K562 (cell line): ENCODE results near the gene MPDU1. TPM values are rescaled to one million over a fixed set of nuclear protein-coding genes. Genes with fewer than 3 reads are reported as not detected.

ENCODE experiments used
- ATAC-seq: fragments of 200-7000 bp; cut with Tn5 transposase; 3 replicates; pipeline ENCODE4 v1.9.1; 2020; ENCODE audit warnings: moderate library complexity
- BruUV-seq: library from RNA; stranded (reverse); fragments of 400-500 nt; replicated peaks from 2 replicates; lab custom pipeline; 2021; lab: Mats Ljungman, UMichigan
- CTCF ChIA-PET: fragments of 300-600 bp; formaldehyde crosslinking; extraction: SDS; loops from one replicate; lab custom pipeline; 2021; ENCODE audit warnings: low intra/inter-chr PET ratio; lab: Yijun Ruan, JAX
- POLR2A ChIA-PET: fragments of 300-600, 350-650 bp; sonication (Branson Sonifier 250); formaldehyde crosslinking; extraction: SDS; loops from one replicate; lab custom pipeline; 2021; ENCODE audit warnings: antibody characterized with exemption, inconsistent platforms; lab: Yijun Ruan, JAX
- DNase-seq, 4 experiments: peaks; one replicate each; pipeline versions ENCODE4 v3.0.0 to v3.0.0-alpha.2; 2011 to 2018; ENCODE audit warnings: low spot score in 3 of 4, mixed read lengths in 3 of 4; ENCODE audit errors: extremely low read depth in 1 of 4
- FAIRE-seq: peaks from 2 replicates; lab custom pipeline; 2011; peaks lifted over from hg19 to GRCh38; lab: Jason Lieb, UNC
- H2AFZ ChIP-seq: 2 replicates; pipeline ENCODE4 v1.6.0; 2011; ENCODE audit warnings: low read depth, low read length, control low read depth, inconsistent platforms
- H3K27ac ChIP-seq: fragments of 200-600 bp; 3 replicates; pipeline ENCODE4 v1.8.0; 2011; ENCODE audit warnings: low read depth, mild to moderate bottlenecking, control low read depth, inconsistent platforms, low read length, moderate library complexity, mixed read lengths; ENCODE audit errors: extremely low read depth
- H3K27me3 ChIP-seq, 2 experiments: fragments of 300-600 bp in 1 of 2; 2 replicates in 1 of 2; 3 replicates in 1 of 2; pipeline versions ENCODE4 v1.6.0 to v1.8.0; 2011; ENCODE audit warnings: inconsistent platforms in 2 of 2, low read length in 2 of 2, mild to moderate bottlenecking in 1 of 2, mixed read lengths in 1 of 2, moderate library complexity in 1 of 2; ENCODE audit not compliant: control insufficient read depth in 2 of 2, insufficient read depth in 2 of 2
- H3K36me3 ChIP-seq: fragments of 300-600 bp; 3 replicates; pipeline ENCODE4 v1.8.0; 2011; ENCODE audit warnings: mild to moderate bottlenecking, low read length, inconsistent platforms; ENCODE audit not compliant: control insufficient read depth, insufficient read depth
- H3K4me1 ChIP-seq, 2 experiments: fragments of 200-600 bp in 1 of 2; replicated peaks in 1 of 2; 2 replicates in 1 of 2; 3 replicates in 1 of 2; pipeline versions ENCODE4 v1.5.1 to v1.8.0; 2011; ENCODE audit warnings: inconsistent platforms in 2 of 2, low read length in 2 of 2, mild to moderate bottlenecking in 1 of 2, mixed read lengths in 1 of 2, moderate library complexity in 1 of 2; ENCODE audit not compliant: control insufficient read depth in 2 of 2, insufficient read depth in 2 of 2
- H3K4me2 ChIP-seq: 2 replicates; pipeline ENCODE4 v1.6.1; 2011; ENCODE audit warnings: low read length, control low read depth, inconsistent platforms, mixed read lengths; ENCODE audit not compliant: insufficient read depth
- H3K4me3 ChIP-seq: fragments of 200-600 bp; sonication (generic), shearing (Covaris generic); 2 replicates; pipeline ENCODE4 v1.5.1; 2016; ENCODE audit warnings: control low read depth, inconsistent platforms
- H3K79me2 ChIP-seq: fragments of 200-600 bp; 3 replicates; pipeline ENCODE4 v1.8.0; 2011; ENCODE audit warnings: low read length, inconsistent platforms; ENCODE audit not compliant: control insufficient read depth, insufficient read depth
- H3K9ac ChIP-seq, 2 experiments: 2 replicates each; pipeline versions ENCODE4 v1.6.0 to v1.6.1; 2011; ENCODE audit warnings: low read depth in 2 of 2, low read length in 2 of 2, control low read depth in 1 of 2, inconsistent platforms in 1 of 2, mild to moderate bottlenecking in 1 of 2, mixed read lengths in 1 of 2; ENCODE audit not compliant: insufficient read depth in 1 of 2
- H3K9me1 ChIP-seq: one replicate; pipeline ENCODE4 v1.6.0; 2011; ENCODE audit warnings: inconsistent platforms, mild to moderate bottlenecking, low read length, moderate library complexity; ENCODE audit not compliant: control insufficient read depth, insufficient read depth
- H3K9me3 ChIP-seq: replicated peaks from 2 replicates; pipeline ENCODE4 v1.5.1; 2011; ENCODE audit warnings: low read depth, low read length, inconsistent platforms; ENCODE audit not compliant: control insufficient read depth, insufficient read depth
- H4K20me1 ChIP-seq: replicated peaks from 2 replicates; pipeline ENCODE4 v1.6.1; 2011; ENCODE audit warnings: low read length, inconsistent platforms, mixed read lengths; ENCODE audit not compliant: control insufficient read depth, insufficient read depth
- EGR1 ChIP-seq: fragments of 450-650 bp; conservative IDR thresholded peaks from 2 replicates; pipeline ENCODE4 v1.6.1; 2017; ENCODE audit warnings: mild to moderate bottlenecking
- KDM5B ChIP-seq: fragments of 200-600 bp; sonication (generic); IDR thresholded peaks from 2 replicates; pipeline ENCODE4 v1.6.1; 2012; ENCODE audit warnings: low read depth, mild to moderate bottlenecking, moderate library complexity, low read length, control low read depth, inconsistent platforms; ENCODE audit not compliant: insufficient replicate concordance
- POLR2A ChIP-seq: fragments of 450-650 bp; conservative IDR thresholded peaks from 2 replicates; pipeline ENCODE4 v1.6.1; 2016
- POLR2AphosphoS5 ChIP-seq: IDR thresholded peaks from 2 replicates; pipeline ENCODE4 v1.6.1; 2011; ENCODE audit warnings: mild to moderate bottlenecking, low read depth, low read length, moderate library complexity; ENCODE audit not compliant: control insufficient read depth, insufficient read depth
- POLR2B ChIP-seq: fragments of 450-650 bp; IDR thresholded peaks from 2 replicates; pipeline ENCODE4 v1.6.1; 2018; ENCODE audit warnings: low read depth; ENCODE audit not compliant: partially characterized antibody
- POLR2G ChIP-seq: fragments of 200-400 bp; formaldehyde crosslinking; IDR thresholded peaks from 2 replicates; pipeline ENCODE4 v1.6.1; 2017; ENCODE audit warnings: low read depth, mild to moderate bottlenecking, antibody characterized with exemption, low read length, moderate library complexity
- RBFOX2 ChIP-seq: fragments of 200-400 bp; formaldehyde crosslinking; IDR thresholded peaks from 2 replicates; pipeline ENCODE4 v1.6.1; 2017; ENCODE audit warnings: low read depth, mild to moderate bottlenecking, low read length, moderate library complexity
- SIN3A ChIP-seq, 2 experiments: fragments of 150-350 bp in 1 of 2; IDR thresholded peaks; 2 replicates each; pipeline ENCODE4 v1.6.1; 2011 to 2016; ENCODE audit warnings: borderline replicate concordance in 2 of 2, low read depth in 2 of 2, low read length in 2 of 2, mild to moderate bottlenecking in 2 of 2, moderate library complexity in 2 of 2; ENCODE audit not compliant: control insufficient read depth in 1 of 2
- SUPT5H ChIP-seq: fragments of 450-650 bp; IDR thresholded peaks from 2 replicates; pipeline ENCODE4 v1.6.1; 2016
- TARDBP ChIP-seq: fragments of 450-650 bp; IDR thresholded peaks from 2 replicates; pipeline ENCODE4 v1.6.1; 2016
- ZNF140 ChIP-seq: fragments of 250-450 bp; sonication (Bioruptor Pico); IDR thresholded peaks from 2 replicates; pipeline ENCODE4 v1.8.0; 2021; ENCODE audit warnings: moderate library complexity, mild to moderate bottlenecking, inconsistent platforms
- WGBS: fragments of 100-300 bp; shearing (Covaris generic); methylation state at CpG from one replicate; pipeline ENCODE4 v1.1.6; 2016; ENCODE audit warnings: low coverage, mixed read lengths; ENCODE audit not compliant: insufficient coverage; ENCODE audit errors: missing lambda C conversion rate; 5-methylcytosine and 5-hydroxymethylcytosine counted together
- in situ Hi-C: fragments of 300-500 bp; cut with MboI; formaldehyde crosslinking; loops from 4 replicates; pipeline ENCODE4 v1.15.0; 2018; ENCODE audit warnings: inconsistent platforms, mixed read lengths
- intact Hi-C: fragments of 100-400 bp; cut with micrococcal nuclease; formaldehyde crosslinking; loops from 2 replicates; pipeline ENCODE4 v1.14.2; 2022
- polyA plus RNA-seq, 8 experiments: library from polyadenylated mRNA; depleted of rRNA in 4 of 8; stranded (reverse) in 5 of 8; unstranded in 3 of 8; fragments of >200 nt; fragmentation: Nextera tagmentation in 2 of 8; fragmentation: Illumina TruSeq in 1 of 8; extraction: Ambion mirVana in 2 of 8; extraction: Trizol in 1 of 8; gene quantifications; 2 replicates each; pipeline versions ENCODE4 v1.2.1 to v1.2.3, GENCODE V29; 2011 to 2014; ENCODE audit warnings: inconsistent platforms in 1 of 8, missing spikeins in 1 of 8
- total RNA-seq, 7 experiments: library from RNA; depleted of rRNA in 6 of 7; stranded (reverse); fragments of >200 nt in 6 of 7; fragmentation: Illumina TruSeq in 2 of 7; extraction: Trizol in 2 of 7; gene quantifications; 2 replicates each; pipeline versions ENCODE4 v1.2.1 to v1.2.3, GENCODE V29; 2011 to 2021; ENCODE audit warnings: low replicate concordance in 1 of 7

Gene MPDU1
- total and polyA plus RNA-seq, 9 of the 15 experiments (the other 6 are each of a cell fraction or from before 2014, with no cell fraction given), result 4.9 to 179 (median 77.1) TPM

DNA sequence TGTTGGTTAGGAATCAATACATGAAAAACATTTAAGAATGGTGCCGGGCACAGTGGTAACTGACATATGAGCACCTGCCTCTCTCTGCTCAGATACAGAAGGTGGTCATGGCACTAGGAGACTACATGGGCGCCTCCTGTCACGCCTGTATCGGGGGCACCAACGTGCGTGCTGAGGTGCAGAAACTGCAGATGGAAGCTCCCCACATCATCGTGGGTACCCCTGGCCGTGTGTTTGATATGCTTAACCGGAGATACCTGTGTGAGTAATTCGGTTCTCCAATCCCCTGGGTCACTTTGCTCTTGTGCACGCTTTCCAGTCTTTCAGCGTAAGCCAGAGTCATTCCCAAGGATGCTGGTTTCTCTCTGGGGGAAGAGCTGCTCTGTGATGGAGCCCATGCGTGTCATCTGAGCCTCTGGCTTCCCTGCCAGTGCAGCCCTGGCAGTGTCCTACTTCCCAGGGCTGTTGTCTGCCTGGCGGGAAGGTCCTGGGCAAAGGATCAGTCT lies 7.2 kb upstream of the MPDU1 start:
- Histone ChIP-seq H3K79me2 (peaks cover 80% of the 10 kb centered on the region), H3K9ac (no peak overlapping the region; a peak in 1 of 4 replicates), H3K36me3 (peaks cover 63% of the 10 kb centered on the region), H2AFZ (no peak overlapping the region), H3K27ac (no peak overlapping the region; the same call in 1 of the 3 replicates), H3K4me3 (no peak overlapping the region), H3K27me3 (no peaks in the 10 kb centered on the region), H4K20me1 (peaks cover 43% of the 10 kb centered on the region), H3K4me2 (no peak overlapping the region), H3K4me1 (peaks cover 34 to 42% of the 10 kb centered on the region in 2 experiments), H3K9me1 (peaks cover 9% of the 10 kb centered on the region), H3K9me3 (no peaks in the 10 kb centered on the region)
- POLR2A ChIA-PET, result interaction anchor here (0.6 to 1.0 kb wide), 3 partner anchors 108 to 214 kb away, joined by 3 to 5 read pairs (median 3); no protein-coding TSS in a partner anchor
- FAIRE-seq (no peak), ATAC-seq (no peak), DNase-seq (no peak)
- BruUV-seq, result no TSS peak
- intact Hi-C loops, result no loop called here
- in situ Hi-C loops, result no loop called here
- CTCF ChIA-PET, result interaction anchor here (0.7 kb wide), 1 partner anchor 220 kb away, joined by 3 read pairs; no protein-coding TSS in a partner anchor
- 87% methylated on average over 14 of the region's 14 CpGs for WGBS
- TF ChIP-seq POLR2G (peak; percentile 37; the same call in 1 of the 2 replicates), RBFOX2 (peak; percentile 59; the same call in 1 of the 2 replicates), EGR1 (no peak), POLR2A (peak; percentile 26), KDM5B (peak; percentile 28), POLR2AphosphoS5 (peak; percentile 31; the same call in 1 of the 2 replicates), POLR2B (peak; percentile 10), ZNF140 (CRISPR knock-in tag) (no peak), SIN3A (IDR thresholded peaks at IDR 0.05; ENCODE audit: borderline replicate concordance in 2 of 2, control insufficient read depth in 1 of 2, low read depth in 2 of 2, low read length in 2 of 2) (0 out of 4 replicates have a peak, but pooled peaks of 1 of the 2 experiments have one; percentile 19), SUPT5H (0 out of 2 replicates have a peak, but pooled peaks have one; percentile 14), TARDBP (no peak)
